PFSK-1 (cell line): ENCODE measurements around the gene EMX2.

ENCODE experiments used
- POLR2AphosphoS5 ChIP-seq: IDR thresholded peaks from 2 replicates; pipeline ENCODE4 v1.6.1; 2012; ENCODE audit warnings: low read depth, mild to moderate bottlenecking, control low read depth, low read length, moderate library complexity
- REST ChIP-seq, 2 experiments: IDR thresholded peaks; 2 replicates each; pipeline versions ENCODE4 v1.6.1 to v1.8.0; 2011 to 2012; ENCODE audit warnings: low read depth in 2 of 2, low read length in 2 of 2, control low read depth in 1 of 2, inconsistent platforms in 1 of 2, mild to moderate bottlenecking in 1 of 2, moderate library complexity in 1 of 2; ENCODE audit not compliant: insufficient read depth in 1 of 2
- SIN3A ChIP-seq: IDR thresholded peaks from 2 replicates; pipeline ENCODE4 v1.6.1; 2012; ENCODE audit warnings: mild to moderate bottlenecking, low read length, moderate library complexity, borderline replicate concordance; ENCODE audit not compliant: insufficient read depth
- TAF1 ChIP-seq: IDR thresholded peaks from 2 replicates; pipeline ENCODE4 v1.6.1; 2012; ENCODE audit warnings: low read length, control low read depth, borderline replicate concordance; ENCODE audit not compliant: insufficient read depth

GRCh38 chr10:117530791-117531190 is 11.8 kb upstream of the EMX2 start:
- TF ChIP-seq TAF1 (no peak), POLR2AphosphoS5 (no peak), REST (IDR thresholded peaks at IDR 0.05; ENCODE audit: insufficient read depth in 1 of 2, low read depth in 2 of 2, low read length in 2 of 2) (no peak), SIN3A (no peak)
